NCI-H526 treated with DMSO at 0.1 percent for 48 hours (cell line): ENCODE measurements around the gene TAS2R3.
A peak's percentile ranks its signal among the peaks of the same experiment; 100 is the strongest.

Source experiments
- DNase-seq: peaks from one replicate; lab custom pipeline; 2025; lab: John Stamatoyannopoulos, UW

Gene TAS2R3

DNA sequence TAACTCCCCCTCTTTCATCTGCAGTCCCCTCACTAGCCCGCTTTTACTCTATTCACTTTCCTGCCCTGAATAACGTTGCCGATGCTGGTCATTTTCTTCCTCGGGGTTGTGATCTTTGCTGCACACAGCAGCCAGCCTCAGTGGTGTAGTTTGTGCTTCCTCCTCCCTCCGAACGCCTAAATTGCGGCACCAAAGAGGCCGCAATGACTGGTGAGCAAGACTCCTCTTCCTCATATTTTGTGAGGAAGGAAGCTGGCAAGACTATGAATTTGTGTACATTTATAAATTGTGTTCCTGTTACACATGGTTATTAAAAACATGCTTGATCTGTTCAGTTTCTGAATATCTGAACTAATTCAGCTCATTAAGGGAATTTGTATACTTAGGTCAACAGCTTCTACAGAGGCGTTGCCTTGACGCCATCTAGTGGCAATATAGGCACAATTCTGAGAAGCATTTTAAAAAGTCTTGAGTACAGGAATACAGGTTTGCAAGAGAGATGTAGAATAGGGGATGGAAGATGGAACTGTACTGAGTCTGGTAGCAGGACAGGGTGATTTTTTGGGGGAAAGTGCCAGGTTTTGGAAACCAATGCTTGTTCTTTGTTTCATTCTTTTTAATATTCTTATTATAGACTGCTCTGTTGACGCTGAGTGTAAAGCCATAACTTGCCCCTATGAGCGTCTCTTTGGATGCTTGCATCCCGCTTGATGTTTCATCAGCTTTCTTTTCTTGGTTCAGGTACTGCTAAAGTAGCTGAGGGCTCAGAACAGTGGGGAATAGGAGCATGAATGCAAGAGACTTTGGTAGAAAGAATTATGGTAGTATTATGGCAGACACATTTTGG, 22.0 kb downstream of the TAS2R3 start:
- DNase-seq: peak; percentile 81

GRCh38 chr7:141788296-141788695, 24.4 kb downstream of the TAS2R3 start:
- peak; percentile 71 for DNase-seq

- DNase-seq: no peak
Observed at GRCh38 chr7:141789917-141790316, 26.0 kb downstream of the TAS2R3 start, which contains the start of gene TAS2R5. Gene TAS2R5 (plus strand): TSS chr7:141790217. CDS start chr7:141790362, 145 bp downstream.

- no peak for DNase-seq
Observed at GRCh38 chr7:141792526-141792925, 28.6 kb downstream of the TAS2R3 start.
